Measurements from ENCODE around the gene HCK. TPM values are rescaled to one million over a fixed set of nuclear protein-coding genes. Genes with fewer than 3 reads are reported as not detected.

Gene HCK
- total and polyA plus RNA-seq, 2 experiments from 2014 or later, result not detected

DNA sequence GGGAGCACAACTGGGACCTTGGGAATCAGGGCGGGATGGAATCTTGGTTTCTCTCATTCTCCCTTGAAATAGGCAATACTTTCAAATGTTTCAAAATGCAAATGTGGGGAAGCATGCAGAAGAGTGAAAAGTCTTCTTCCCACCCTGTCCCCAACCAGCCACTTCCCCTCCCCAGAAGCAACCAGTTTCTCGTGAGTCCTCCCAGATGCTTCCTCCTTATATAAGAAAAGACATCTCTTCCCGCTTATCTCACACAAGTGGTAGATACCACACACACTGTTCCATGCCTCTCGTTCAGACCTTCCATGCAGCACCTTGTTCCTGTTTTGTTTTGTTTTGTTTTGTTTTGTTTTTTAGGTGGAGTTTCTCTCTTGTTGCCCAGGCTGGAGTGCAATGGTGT lies 25.1 kb downstream of the HCK start:
- Histone ChIP-seq H3K4me3 (no peak overlapping the region), H3K9me2 (ENCODE audit: insufficient read depth) (no peaks in the 10 kb centered on the region), H3K27me3 (replicated peaks; ENCODE audit: insufficient read depth) (peaks cover 63% of the 10 kb centered on the region), H3K36me3 (ENCODE audit: low read depth) (no peaks in the 10 kb centered on the region), H2AFZ (no peak overlapping the region), H3K27ac (no peak overlapping the region), H3F3A (ENCODE audit: insufficient read depth) (no peaks in the 10 kb centered on the region), H4K20me1 (ENCODE audit: insufficient read depth) (no peaks in the 10 kb centered on the region), H3K4me2 (ENCODE audit: unreplicated experiment) (no peak overlapping the region), H3K79me2 (ENCODE audit: insufficient read depth) (no peaks in the 10 kb centered on the region), H3K9ac (no peak overlapping the region), H3K9me3 (ENCODE audit: low read depth) (no peaks in the 10 kb centered on the region), H3K4me1 (ENCODE audit: insufficient read depth) (no peaks in the 10 kb centered on the region)
- DNase-seq, result no peak
- TF ChIP-seq EZH2 (IDR thresholded peaks at IDR 0.05; ENCODE audit: insufficient read depth, poor library complexity, severe bottlenecking) (no peak), EZH2phosphoT487 (IDR thresholded peaks at IDR 0.05; ENCODE audit: insufficient read depth, low read depth) (no peak)
- WGBS, 2 experiments (ENCODE audit: low coverage in 1 of 2, low lambda C conversion rate in 2 of 2, missing lambda C conversion rate in 2 of 2), result 48 to 54% methylated on average over 4 of the region's 4 CpGs
- in situ Hi-C loops (cut with MboI), result no loop called here

- Histone ChIP-seq H3K4me2 (ENCODE audit: unreplicated experiment) (no peak overlapping the region), H3K27ac (no peak overlapping the region), H3K9ac (no peak overlapping the region), H2AFZ (no peak overlapping the region), H3K36me3 (ENCODE audit: low read depth) (no peaks in the 10 kb centered on the region), H3K9me3 (ENCODE audit: low read depth) (no peaks in the 10 kb centered on the region), H3K79me2 (ENCODE audit: insufficient read depth) (no peaks in the 10 kb centered on the region), H3K4me1 (ENCODE audit: insufficient read depth) (no peaks in the 10 kb centered on the region), H3K27me3 (replicated peaks; ENCODE audit: insufficient read depth) (peaks cover 70% of the 10 kb centered on the region), H3K4me3 (no peak overlapping the region), H3K9me2 (ENCODE audit: insufficient read depth) (no peaks in the 10 kb centered on the region), H4K20me1 (ENCODE audit: insufficient read depth) (no peaks in the 10 kb centered on the region), H3F3A (ENCODE audit: insufficient read depth) (no peaks in the 10 kb centered on the region)
- no peak for TF ChIP-seq EZH2 (IDR thresholded peaks at IDR 0.05; ENCODE audit: insufficient read depth, poor library complexity, severe bottlenecking)
- no peak for TF ChIP-seq EZH2phosphoT487 (IDR thresholded peaks at IDR 0.05; ENCODE audit: insufficient read depth, low read depth)
- in situ Hi-C loops (cut with MboI), result no loop called here
- WGBS, 2 experiments (ENCODE audit: low coverage in 1 of 2, low lambda C conversion rate in 2 of 2, missing lambda C conversion rate in 2 of 2), result 81 to 97% methylated on average over 4 to 5 of the region's 5 CpGs
- no peak for DNase-seq
Measured at GRCh38 chr20:32078322-32078721, 26.3 kb downstream of the HCK start.

- no peak overlapping the region for H3K9ac ChIP-seq
Measured at GRCh38 chr20:32078791-32079190, 26.7 kb downstream of the HCK start.

DNA sequence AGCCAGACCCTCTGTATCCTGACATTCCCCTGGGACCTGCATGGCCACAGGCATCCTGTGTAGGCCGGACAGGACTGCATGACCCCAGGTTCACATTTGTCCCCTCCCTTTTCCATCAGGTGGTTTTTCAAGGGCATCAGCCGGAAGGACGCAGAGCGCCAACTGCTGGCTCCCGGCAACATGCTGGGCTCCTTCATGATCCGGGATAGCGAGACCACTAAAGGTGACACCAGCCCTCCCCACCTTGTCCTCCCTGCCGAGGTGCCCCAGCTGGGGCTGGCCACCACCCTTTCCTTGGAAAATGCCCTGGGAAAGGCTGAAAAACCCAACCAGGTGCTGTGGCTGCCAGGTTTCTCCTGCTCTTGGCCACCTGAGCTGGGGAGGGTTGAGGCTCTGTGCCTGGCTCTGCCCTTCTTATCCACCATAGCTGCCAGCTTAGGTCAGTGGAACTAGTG lies 27.6 kb downstream of the HCK start:
- Histone ChIP-seq H3K4me1 (ENCODE audit: insufficient read depth) (no peaks in the 10 kb centered on the region), H3F3A (ENCODE audit: insufficient read depth) (no peaks in the 10 kb centered on the region), H3K27me3 (replicated peaks; ENCODE audit: insufficient read depth) (peaks cover 64% of the 10 kb centered on the region), H3K27ac (no peak overlapping the region), H3K36me3 (ENCODE audit: low read depth) (no peaks in the 10 kb centered on the region), H3K9me3 (ENCODE audit: low read depth) (no peaks in the 10 kb centered on the region), H3K9me2 (ENCODE audit: insufficient read depth) (no peaks in the 10 kb centered on the region), H3K9ac (no peak overlapping the region), H3K4me2 (ENCODE audit: unreplicated experiment) (no peak overlapping the region), H4K20me1 (ENCODE audit: insufficient read depth) (no peaks in the 10 kb centered on the region), H3K79me2 (ENCODE audit: insufficient read depth) (no peaks in the 10 kb centered on the region), H2AFZ (no peak overlapping the region), H3K4me3 (no peak overlapping the region)
- no peak for TF ChIP-seq EZH2phosphoT487 (IDR thresholded peaks at IDR 0.05; ENCODE audit: insufficient read depth, low read depth)
- TF ChIP-seq EZH2 (IDR thresholded peaks at IDR 0.05; ENCODE audit: insufficient read depth, poor library complexity, severe bottlenecking), result no peak
- 46 to 48% methylated on average over 8 of the region's 8 CpGs for WGBS, 2 experiments (ENCODE audit: low coverage in 1 of 2, low lambda C conversion rate in 2 of 2, missing lambda C conversion rate in 2 of 2)
- DNase-seq, result no peak
- in situ Hi-C loops (cut with MboI), result loop anchor here (10.0 kb wide), 1 partner anchor 225 kb away; no protein-coding TSS in a partner anchor

More at GRCh38 chr20:32078791-32079190, 26.7 kb downstream of the HCK start:
- Histone ChIP-seq H3K4me3 (no peak overlapping the region), H3F3A (ENCODE audit: insufficient read depth) (no peaks in the 10 kb centered on the region), H3K36me3 (ENCODE audit: low read depth) (no peaks in the 10 kb centered on the region), H4K20me1 (ENCODE audit: insufficient read depth) (no peaks in the 10 kb centered on the region), H3K4me2 (ENCODE audit: unreplicated experiment) (no peak overlapping the region), H3K9me2 (ENCODE audit: insufficient read depth) (no peaks in the 10 kb centered on the region), H3K27me3 (replicated peaks; ENCODE audit: insufficient read depth) (peaks cover 73% of the 10 kb centered on the region), H3K9me3 (ENCODE audit: low read depth) (no peaks in the 10 kb centered on the region), H3K27ac (no peak overlapping the region), H3K4me1 (ENCODE audit: insufficient read depth) (no peaks in the 10 kb centered on the region), H2AFZ (no peak overlapping the region), H3K79me2 (ENCODE audit: insufficient read depth) (no peaks in the 10 kb centered on the region)
- in situ Hi-C loops (cut with MboI), result no loop called here
- DNase-seq, result no peak
- TF ChIP-seq EZH2 (IDR thresholded peaks at IDR 0.05; ENCODE audit: insufficient read depth, poor library complexity, severe bottlenecking) (no peak), EZH2phosphoT487 (IDR thresholded peaks at IDR 0.05; ENCODE audit: insufficient read depth, low read depth) (no peak)

- Histone ChIP-seq H4K20me1 (ENCODE audit: insufficient read depth) (no peaks in the 10 kb centered on the region), H2AFZ (no peak overlapping the region), H3K4me3 (no peak overlapping the region), H3K4me2 (ENCODE audit: unreplicated experiment) (no peak overlapping the region), H3F3A (ENCODE audit: insufficient read depth) (no peaks in the 10 kb centered on the region), H3K27ac (no peak overlapping the region), H3K9me2 (ENCODE audit: insufficient read depth) (no peaks in the 10 kb centered on the region), H3K36me3 (ENCODE audit: low read depth) (no peaks in the 10 kb centered on the region), H3K79me2 (ENCODE audit: insufficient read depth) (no peaks in the 10 kb centered on the region), H3K9me3 (ENCODE audit: low read depth) (no peaks in the 10 kb centered on the region), H3K9ac (no peak overlapping the region), H3K4me1 (ENCODE audit: insufficient read depth) (no peaks in the 10 kb centered on the region), H3K27me3 (replicated peaks; ENCODE audit: insufficient read depth) (peaks cover 62% of the 10 kb centered on the region)
- 46 to 47% methylated on average over 3 of the region's 3 CpGs for WGBS, 2 experiments (ENCODE audit: low coverage in 1 of 2, low lambda C conversion rate in 2 of 2, missing lambda C conversion rate in 2 of 2)
- TF ChIP-seq EZH2phosphoT487 (IDR thresholded peaks at IDR 0.05; ENCODE audit: insufficient read depth, low read depth), result no peak
- no peak for TF ChIP-seq EZH2 (IDR thresholded peaks at IDR 0.05; ENCODE audit: insufficient read depth, poor library complexity, severe bottlenecking)
- in situ Hi-C loops (cut with MboI), result loop anchor here (10.0 kb wide), 1 partner anchor 226 kb away; no protein-coding TSS in a partner anchor
- DNase-seq, result no peak
Measured at GRCh38 chr20:32080783-32081182, 28.7 kb downstream of the HCK start.

Measured in GM23248 (cell line).